Stimulated activated CD4-positive, alpha-beta T cell treated with anti-CD3 and anti-CD28 coated beads, TNF-alpha, amount 100 ng/mL, for 48 hours (primary cell): ENCODE measurements around the gene MAGI2.
"Not testable (repeated sequence)": the region's sequence is repeated elsewhere in the genome, so short reads cannot be mapped to it uniquely, and the experiment has no call there.

Experiments
- DNase-seq, 3 donors: peaks; one replicate each; pipeline ENCODE4 v3.0.0-alpha.2; 2020; ENCODE audit warnings: low read depth in 3 of 3

MAGI2 gene

GRCh38 chr7:79051915-79052314 is 401.6 kb downstream of the MAGI2 start:
- DNase-seq: no peak

DNA sequence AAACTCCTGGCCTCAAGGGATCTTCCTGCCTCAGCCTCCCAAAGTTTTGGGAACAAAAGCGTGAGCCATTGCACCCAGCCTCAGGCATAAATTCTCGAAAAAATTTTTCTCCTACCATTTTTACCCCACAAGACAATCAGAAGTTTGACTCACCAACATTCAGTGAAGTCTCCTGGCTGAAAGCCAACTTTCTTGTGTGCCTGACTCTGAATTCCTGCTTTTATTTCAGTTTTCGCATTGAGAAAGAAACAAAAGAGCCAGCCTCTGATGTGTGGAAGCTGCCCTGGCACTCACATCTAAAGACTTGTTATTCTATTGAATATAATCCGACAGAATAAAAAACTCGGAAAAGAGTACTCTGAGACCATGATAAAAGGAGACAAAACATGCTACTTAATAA is 402.9 kb downstream of the MAGI2 start:
- no peak for DNase-seq

- no peak for DNase-seq
These were observed 407.4 kb downstream of the MAGI2 start for GRCh38 chr7:79046061-79046460.

DNA sequence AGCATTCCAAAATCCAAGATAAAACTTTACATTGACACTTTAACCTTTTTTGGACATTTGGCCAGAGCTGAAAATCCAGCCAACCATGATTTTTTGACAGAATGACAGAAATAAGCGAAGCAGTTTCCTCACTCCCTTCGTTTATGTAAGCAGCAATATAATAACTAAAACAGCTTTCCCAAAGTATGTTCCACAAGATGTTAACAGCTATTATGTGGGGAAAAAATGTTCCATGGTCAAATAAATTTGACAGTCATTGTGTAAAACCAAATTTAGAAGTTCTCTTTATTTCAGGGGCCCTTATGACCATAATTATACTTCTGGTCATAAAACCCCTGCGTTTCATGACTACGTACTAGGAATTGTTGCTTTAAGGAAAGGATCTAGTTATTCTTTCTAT is 416.5 kb downstream of the MAGI2 start:
- no peak for DNase-seq

DNA sequence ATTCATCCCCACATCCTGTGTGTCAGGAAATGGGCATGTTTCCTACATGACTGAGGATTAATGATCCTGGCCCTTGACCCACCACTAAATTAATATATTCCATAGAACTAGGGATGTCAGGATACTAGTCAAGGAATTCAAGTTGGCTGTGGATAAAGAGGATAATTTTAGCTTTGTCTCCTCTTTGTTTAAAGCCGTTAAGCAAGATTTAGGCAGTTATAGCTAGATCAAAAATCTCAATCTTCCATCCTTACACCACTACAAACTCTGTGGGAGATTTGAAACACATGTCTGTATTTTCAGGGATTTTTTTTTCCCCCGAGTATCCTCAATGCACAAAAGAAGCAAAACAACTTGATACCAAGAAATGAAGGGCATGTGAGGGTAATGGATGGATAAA is 417.1 kb downstream of the MAGI2 start:
- DNase-seq: no peak

- no peak for DNase-seq
These were observed 417.6 kb downstream of the MAGI2 start for GRCh38 chr7:79035858-79036257.

GRCh38 chr7:79034730-79035129 is 418.7 kb downstream of the MAGI2 start:
- no peak for DNase-seq

DNA sequence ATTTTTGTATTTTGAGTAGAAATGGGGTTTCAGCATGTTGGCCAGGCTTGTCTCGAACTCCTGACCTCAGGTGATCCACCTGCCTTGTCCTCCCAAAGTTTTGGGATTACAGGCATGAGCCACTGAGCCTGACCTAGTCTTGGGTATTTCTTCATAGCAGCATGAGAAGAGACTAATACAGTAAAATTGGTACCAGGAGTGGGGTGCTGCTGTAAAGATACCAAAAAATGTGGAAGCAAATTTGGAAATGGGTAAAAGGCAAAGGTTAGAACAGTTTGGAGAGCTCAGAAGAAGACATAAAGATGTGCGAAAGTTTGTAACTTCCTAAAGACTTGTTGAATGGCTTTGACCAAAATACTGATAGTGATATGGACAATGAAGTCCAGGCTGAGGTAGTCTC is 433.8 kb downstream of the MAGI2 start:
- DNase-seq: not testable (repeated sequence)

GRCh38 chr7:79011921-79012320 is 441.5 kb downstream of the MAGI2 start:
- no peak for DNase-seq

DNA sequence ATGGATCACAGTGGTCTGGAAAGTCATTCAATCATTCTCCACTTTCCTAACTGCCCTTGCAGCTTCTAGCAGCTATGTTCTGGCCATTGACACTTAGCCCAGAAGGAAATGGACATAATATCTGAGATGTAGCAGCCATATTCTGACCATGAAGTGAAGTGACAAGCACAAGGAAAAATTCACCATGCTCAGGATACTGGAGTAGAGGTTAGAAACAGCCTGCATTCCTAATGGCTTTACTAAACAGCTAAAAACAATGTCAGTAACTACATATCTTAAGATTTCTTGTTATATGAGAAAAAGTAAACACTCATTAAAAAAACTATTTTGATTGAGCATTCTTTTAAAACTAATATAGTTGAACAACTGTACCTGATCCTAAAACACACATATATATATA is 443.8 kb downstream of the MAGI2 start:
- DNase-seq: no peak

- no peak for DNase-seq
These were observed 444.7 kb downstream of the MAGI2 start for GRCh38 chr7:79008786-79009185.

DNA sequence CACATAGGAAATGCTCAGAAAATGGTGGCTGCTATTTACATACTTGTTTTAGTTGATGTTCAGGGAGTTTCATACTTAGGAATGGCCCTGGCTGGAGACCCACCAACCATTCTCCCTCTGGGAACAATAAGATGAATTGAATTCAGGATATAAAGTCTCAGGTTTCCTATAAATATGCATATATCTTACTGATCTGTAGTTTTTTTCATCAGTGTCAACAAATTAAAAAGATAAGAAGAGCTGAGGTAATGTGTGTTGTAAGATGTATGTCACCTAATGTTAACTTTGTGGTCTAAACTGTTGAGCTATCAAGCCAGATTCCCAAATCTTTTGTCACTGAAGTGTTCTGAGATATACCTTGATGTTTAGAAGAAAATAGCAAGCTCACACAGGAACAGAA is 457.5 kb downstream of the MAGI2 start:
- DNase-seq: no peak

- DNase-seq: no peak
These were observed 460.1 kb downstream of the MAGI2 start for GRCh38 chr7:78993341-78993740.

DNA sequence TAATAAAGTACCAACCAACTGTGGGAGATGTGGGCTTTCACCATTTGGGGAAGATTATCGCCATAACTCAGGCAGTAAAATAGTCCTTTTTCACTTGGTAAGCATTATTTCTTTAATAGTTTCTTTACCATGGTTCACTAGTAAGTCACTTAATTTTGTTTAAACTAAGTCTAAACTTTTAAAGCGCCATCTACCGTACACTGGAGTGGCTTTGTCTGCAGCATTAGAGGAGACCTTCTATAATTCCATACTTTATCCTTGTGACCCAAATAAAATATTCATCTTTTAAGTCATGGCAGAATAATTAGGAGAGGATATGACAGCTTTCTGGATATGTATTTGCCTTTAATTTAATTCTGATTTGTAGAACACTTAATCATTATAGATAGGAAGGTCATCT is 468.0 kb downstream of the MAGI2 start:
- no peak for DNase-seq

DNA sequence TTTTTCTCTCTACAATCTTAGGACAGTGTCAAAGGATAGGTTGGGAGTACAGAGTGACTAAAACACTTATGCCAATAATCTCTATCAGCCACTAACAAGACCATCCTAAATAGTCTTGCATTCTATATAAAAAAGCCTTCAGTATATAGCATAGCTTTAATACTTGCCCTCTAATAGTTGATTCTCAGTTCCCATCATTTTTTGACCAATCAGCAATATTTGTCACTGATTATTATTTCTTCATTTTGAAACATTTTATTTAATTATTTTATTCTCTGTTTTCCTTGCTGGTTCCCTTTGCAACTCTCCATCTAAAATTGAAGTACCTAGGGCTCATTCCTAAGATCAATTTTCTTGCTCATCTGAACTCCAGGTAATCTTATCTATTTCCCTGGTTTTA is 470.0 kb downstream of the MAGI2 start:
- DNase-seq: no peak

DNA sequence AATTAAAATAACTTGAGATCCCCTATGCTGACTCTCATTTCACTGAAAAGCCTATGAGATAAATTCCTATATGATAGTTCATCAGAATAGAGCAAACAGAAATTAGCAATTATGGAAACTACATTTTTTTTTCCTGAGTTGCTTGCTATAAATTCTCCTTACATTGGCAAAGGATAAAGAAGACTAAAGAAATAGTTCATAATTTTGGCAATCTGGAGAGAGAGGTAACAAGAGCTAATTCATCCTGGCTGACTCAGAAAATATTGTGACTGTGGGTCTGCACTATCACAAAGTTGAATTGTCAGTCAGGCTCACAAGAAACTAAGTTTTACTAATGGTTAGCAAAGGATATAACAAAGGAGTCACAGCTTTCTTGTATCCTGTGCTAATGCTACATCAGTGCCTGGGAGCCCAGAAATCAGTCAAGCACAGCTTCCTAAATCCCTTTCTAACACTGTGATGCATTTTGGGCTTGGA is 483.0 kb downstream of the MAGI2 start:
- no peak for DNase-seq

DNA sequence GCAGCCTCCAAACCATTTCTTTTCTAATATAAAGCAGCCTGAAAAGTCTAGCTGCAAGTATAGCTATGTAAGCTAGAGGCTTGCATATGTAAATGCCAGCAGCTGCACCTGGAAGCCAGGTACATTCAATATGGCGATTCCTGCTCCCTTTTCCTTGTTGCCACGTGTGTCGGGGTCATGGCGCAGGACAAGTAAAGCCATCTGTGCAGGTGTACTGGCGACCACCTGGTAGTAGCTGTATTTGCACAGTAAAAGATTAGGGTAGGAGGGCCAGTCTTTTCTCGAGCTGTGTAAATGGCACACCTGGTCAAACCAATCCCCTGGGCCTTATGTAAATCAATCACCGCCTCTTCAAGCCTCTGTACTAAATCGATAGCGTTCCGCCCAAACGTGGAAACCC is 484.5 kb downstream of the MAGI2 start:
- no peak for DNase-seq

- not testable (repeated sequence) for DNase-seq
These were observed 485.9 kb downstream of the MAGI2 start for GRCh38 chr7:78967561-78967960.

- DNase-seq: no peak
These were observed 486.4 kb downstream of the MAGI2 start for GRCh38 chr7:78967046-78967445.

DNA sequence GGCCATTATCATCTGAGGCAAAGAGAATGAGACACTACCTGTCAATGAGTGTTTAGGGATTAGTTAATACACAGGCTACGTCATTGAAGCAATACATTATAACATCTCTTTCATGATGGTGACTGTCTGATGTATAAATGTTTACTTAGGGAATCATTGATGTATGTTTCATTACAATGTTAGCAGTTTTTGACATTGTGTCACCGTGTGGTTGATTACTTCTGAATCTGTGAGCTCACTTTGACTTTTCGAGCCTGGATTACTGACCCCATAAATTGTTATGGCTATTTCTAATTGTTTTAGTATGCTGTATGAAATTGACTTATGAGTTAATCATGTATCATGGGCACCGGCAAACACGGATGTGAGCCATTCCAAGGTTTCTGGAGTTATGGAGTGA is 494.0 kb downstream of the MAGI2 start:
- DNase-seq: no peak

- no peak for DNase-seq
These were observed 498.1 kb downstream of the MAGI2 start for GRCh38 chr7:78955329-78955728.

- no peak for DNase-seq
These were observed 499.6 kb downstream of the MAGI2 start for GRCh38 chr7:78953726-78954363.

DNA sequence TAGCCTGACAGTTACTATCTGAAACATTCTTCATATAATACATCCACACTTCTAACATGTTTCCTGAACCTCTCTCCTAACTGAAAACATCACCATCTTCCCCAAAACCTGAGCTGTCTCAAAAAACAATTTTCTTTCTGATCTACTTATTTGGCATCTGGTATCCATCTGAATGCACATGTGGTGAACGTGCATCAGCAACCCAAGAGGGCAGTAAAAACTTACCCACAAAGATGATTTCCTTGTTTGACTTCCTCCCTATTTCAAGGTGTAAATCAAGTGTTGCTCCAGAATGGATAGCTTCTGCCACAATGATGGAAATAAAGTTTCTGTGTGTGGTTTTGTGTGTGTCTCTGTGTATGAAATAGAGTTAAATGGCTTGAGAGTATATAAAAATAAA is 500.4 kb downstream of the MAGI2 start:
- no peak for DNase-seq

- DNase-seq: no peak
These were observed 513.8 kb downstream of the MAGI2 start for GRCh38 chr7:78939669-78940068.
